IMR-90 (cell line): ENCODE measurements around the gene UBASH3B. TPM values are rescaled to one million over a fixed set of nuclear protein-coding genes. Genes with fewer than 3 reads are reported as not detected.

ENCODE experiments used
- ATAC-seq: fragments of 200-7000 bp; cut with Tn5 transposase; 2 replicates; pipeline ENCODE4 v1.9.1; 2020; ENCODE audit warnings: low read depth, mild to moderate bottlenecking, moderate library complexity
- BruUV-seq: library from RNA; stranded (reverse); fragments of 400-500 nt; replicated peaks from 2 replicates; lab custom pipeline; 2021; lab: Mats Ljungman, UMichigan
- CTCF ChIA-PET: fragments of 300-600 bp; formaldehyde crosslinking; extraction: SDS; loops from one replicate; lab custom pipeline; 2021; ENCODE audit warnings: antibody characterized with exemption; lab: Yijun Ruan, JAX
- POLR2A ChIA-PET: fragments of 300-600 bp; sonication (Branson Sonifier 250); formaldehyde crosslinking; loops from one replicate; lab custom pipeline; 2022; ENCODE audit warnings: antibody characterized with exemption; ENCODE audit not compliant: unreplicated experiment; lab: Charles Lee
- DNase-seq: peaks from one replicate; pipeline ENCODE4 v3.0.0; 2013
- H2AFZ ChIP-seq: replicated peaks from 2 replicates; pipeline ENCODE3; 2013; ENCODE audit warnings: low read length, mild to moderate bottlenecking; ENCODE audit not compliant: poor library complexity
- H2AK5ac ChIP-seq: 2 replicates; pipeline ENCODE4 v1.6.1; 2013; ENCODE audit warnings: low read depth, low read length, inconsistent platforms
- H2AK9ac ChIP-seq: replicated peaks from 2 replicates; pipeline ENCODE3; 2013; ENCODE audit warnings: mild to moderate bottlenecking, low read depth, low read length, moderate library complexity; ENCODE audit not compliant: poor library complexity
- H2BK120ac ChIP-seq: 2 replicates; pipeline ENCODE4 v1.6.1; 2013; ENCODE audit warnings: low read depth, low read length, inconsistent platforms
- H2BK15ac ChIP-seq: 3 replicates; pipeline ENCODE4 v1.6.1; 2013; ENCODE audit warnings: low read depth, low read length, inconsistent platforms
- H2BK20ac ChIP-seq: 2 replicates; pipeline ENCODE4 v1.6.1; 2013; ENCODE audit warnings: low read depth, mild to moderate bottlenecking, inconsistent platforms, low read length, moderate library complexity
- H2BK5ac ChIP-seq: 2 replicates; pipeline ENCODE4 v1.6.1; 2013; ENCODE audit warnings: mild to moderate bottlenecking, low read depth, low read length, inconsistent platforms; ENCODE audit not compliant: poor library complexity, severe bottlenecking
- H3K14ac ChIP-seq: replicated peaks from 2 replicates; pipeline ENCODE4 v1.6.1; 2013; ENCODE audit warnings: low read depth, low read length, inconsistent platforms
- H3K18ac ChIP-seq: 2 replicates; pipeline ENCODE4 v1.6.1; 2013; ENCODE audit warnings: low read depth, low read length, control low read depth
- H3K23ac ChIP-seq: 2 replicates; pipeline ENCODE4 v1.6.1; 2013; ENCODE audit warnings: low read depth, low read length, inconsistent platforms
- H3K27ac ChIP-seq: 2 replicates; pipeline ENCODE4 v1.5.1; 2013; ENCODE audit warnings: mild to moderate bottlenecking, control low read depth, low read length; ENCODE audit not compliant: insufficient read depth
- H3K27me3 ChIP-seq: 2 replicates; pipeline ENCODE4 v1.6.1; 2013; ENCODE audit warnings: low read length; ENCODE audit not compliant: control insufficient read depth, insufficient read depth
- H3K36me3 ChIP-seq: 2 replicates; pipeline ENCODE4 v1.6.1; 2013; ENCODE audit warnings: low read length, mixed read lengths; ENCODE audit not compliant: control insufficient read depth, insufficient read depth
- H3K4ac ChIP-seq: 2 replicates; pipeline ENCODE4 v1.6.1; 2013; ENCODE audit warnings: low read depth, low read length, inconsistent platforms
- H3K4me1 ChIP-seq: 2 replicates; pipeline ENCODE4 v1.6.1; 2013; ENCODE audit warnings: low read length, mixed read lengths; ENCODE audit not compliant: control insufficient read depth, insufficient read depth
- H3K4me2 ChIP-seq: 2 replicates; pipeline ENCODE4 v1.6.1; 2013; ENCODE audit warnings: low read depth, mild to moderate bottlenecking, control low read depth, low read length, moderate library complexity
- H3K4me3 ChIP-seq: 2 replicates; pipeline ENCODE4 v1.5.1; 2013; ENCODE audit warnings: low read depth, mild to moderate bottlenecking, control low read depth, low read length, moderate library complexity; ENCODE audit not compliant: insufficient read depth
- H3K56ac ChIP-seq: 2 replicates; pipeline ENCODE4 v1.6.1; 2013; ENCODE audit warnings: low read length, inconsistent platforms; ENCODE audit not compliant: insufficient read depth; ENCODE audit errors: extremely low read depth
- H3K79me1 ChIP-seq, 2 experiments: 2 replicates each; pipeline ENCODE4 v1.6.1; 2013; ENCODE audit warnings: low read length in 2 of 2, inconsistent platforms in 1 of 2, low read depth in 1 of 2
- H3K9ac ChIP-seq: 2 replicates; pipeline ENCODE4 v1.6.1; 2013; ENCODE audit warnings: low read depth, low read length, control low read depth
- H3K9me1 ChIP-seq: 2 replicates; pipeline ENCODE4 v1.6.1; 2013; ENCODE audit warnings: low read length, inconsistent platforms; ENCODE audit not compliant: insufficient read depth
- H3K9me3 ChIP-seq: 2 replicates; pipeline ENCODE4 v1.6.1; 2013; ENCODE audit warnings: low read length; ENCODE audit not compliant: control insufficient read depth, insufficient read depth
- H4K20me1 ChIP-seq: 2 replicates; pipeline ENCODE4 v1.6.1; 2013; ENCODE audit warnings: low read length, inconsistent platforms; ENCODE audit not compliant: insufficient read depth
- H4K5ac ChIP-seq: 2 replicates; pipeline ENCODE4 v1.6.1; 2013; ENCODE audit warnings: mild to moderate bottlenecking, low read depth, low read length, control low read depth
- H4K8ac ChIP-seq, 2 experiments: 2 replicates each; pipeline ENCODE4 v1.6.1; 2013; ENCODE audit warnings: low read depth in 2 of 2, low read length in 2 of 2, control low read depth in 1 of 2, inconsistent platforms in 1 of 2
- H4K91ac ChIP-seq: 2 replicates; pipeline ENCODE4 v1.6.1; 2013; ENCODE audit warnings: low read depth, low read length, inconsistent platforms; ENCODE audit not compliant: insufficient read depth
- CHD1 ChIP-seq: IDR thresholded peaks from 2 replicates; pipeline ENCODE4 v1.6.1; 2012; ENCODE audit warnings: low read depth, low read length, improper control_type of control experiment
- NFE2L2 ChIP-seq: fragments of 150-350 bp; IDR thresholded peaks from 2 replicates; pipeline ENCODE4 v1.6.1; 2016; ENCODE audit warnings: low read depth, mild to moderate bottlenecking, low read length
- RCOR1 ChIP-seq: IDR thresholded peaks from 2 replicates; pipeline ENCODE4 v1.6.1; 2012; ENCODE audit warnings: mild to moderate bottlenecking, low read length, improper control_type of control experiment; ENCODE audit not compliant: insufficient replicate concordance
- WGBS, 2 experiments: methylation state at CpG; one replicate each; pipeline versions ENCODE4 v1.1.5 to v1.1.7; 2013; ENCODE audit warnings: missing lambda C conversion rate in 2 of 2; ENCODE audit not compliant: insufficient read length in 1 of 2; ENCODE audit errors: extremely low coverage in 2 of 2; 5-methylcytosine and 5-hydroxymethylcytosine counted together
- dilution Hi-C: fragments of 300-500 bp; cut with HindIII; formaldehyde crosslinking; loops from one replicate; pipeline ENCODE4 v1.14.3; 2018; ENCODE audit warnings: low sequenced_read_pairs; ENCODE audit not compliant: unreplicated experiment
- in situ Hi-C: fragments of 300-500 bp; cut with MboI; formaldehyde crosslinking; loops from 3 replicates; pipeline ENCODE4 v1.14.3; 2019; ENCODE audit warnings: low sequenced_read_pairs, inconsistent platforms, mixed read lengths
- intact Hi-C: fragments of 100-400 bp; cut with micrococcal nuclease; formaldehyde crosslinking; loops from 2 replicates; pipeline ENCODE4 v1.10.0; 2022
- polyA plus RNA-seq, 3 experiments: library from polyadenylated mRNA; depleted of rRNA; stranded (reverse); fragments of >200 nt; gene quantifications; 2 replicates each; pipeline ENCODE4 v1.2.3, GENCODE V29; 2012; ENCODE audit warnings: low replicate concordance in 1 of 3
- total RNA-seq: library from RNA; depleted of rRNA; stranded (reverse); fragments of >200 nt; gene quantifications from 2 replicates; pipeline ENCODE4 v1.2.3, GENCODE V29; 2012
- TF ChIP-seq, protein P1 (sequence below): fragments of 150-350 bp; IDR thresholded peaks from 2 replicates; pipeline ENCODE4 v1.6.1; 2017; ENCODE audit warnings: mild to moderate bottlenecking, antibody characterized with exemption, low read length, low read depth

Gene UBASH3B
- total and polyA plus RNA-seq, 2 of the 4 experiments (the other 2 are of a cell fraction) = 27.2 to 48.0 TPM

DNA sequence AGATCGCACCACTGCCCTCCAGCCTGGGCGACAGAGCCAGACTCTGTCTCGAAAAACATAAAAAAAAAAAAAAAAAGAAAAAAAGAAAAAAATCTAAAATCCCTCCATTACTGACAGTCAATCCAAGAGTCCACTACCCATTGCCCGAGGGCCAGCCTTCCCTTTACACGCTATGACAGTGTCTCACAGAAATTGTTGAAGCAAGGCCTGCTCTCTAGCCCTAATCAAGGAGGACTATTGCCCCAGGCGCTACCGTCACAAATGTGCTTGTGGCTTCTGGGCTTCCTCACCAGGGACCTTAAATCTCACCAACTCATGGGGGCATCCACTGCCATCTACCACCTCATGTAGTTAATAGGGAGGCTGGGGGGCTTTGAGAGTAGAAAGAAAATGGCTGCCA, 49.9 kb downstream of the UBASH3B start:
- DNase-seq = no peak
- H3K27ac ChIP-seq = peak overlapping the region; percentile 88

More for the DNA sequence above, 49.9 kb downstream of the UBASH3B start:
- Histone ChIP-seq H4K20me1 (peaks cover 4% of the 10 kb centered on the region; the same call in 1 of the 2 replicates), H3K23ac (peak overlapping the region; percentile 21; the same call in 1 of the 2 replicates), H3K27me3 (no peaks in the 10 kb centered on the region), H2AK9ac (peak overlapping the region; percentile 60), H3K18ac (peak overlapping the region; percentile 74), H3K36me3 (no peaks in the 10 kb centered on the region), H2BK15ac (peak overlapping the region; percentile 86; the same call in 2 of the 3 replicates), H2BK20ac (peak overlapping the region; percentile 92), H3K4me3 (no peak overlapping the region), H2BK120ac (peak overlapping the region; percentile 76), H2AK5ac (peak overlapping the region; percentile 98), H4K5ac (peak overlapping the region; percentile 74; the same call in 1 of the 2 replicates), H3K9me3 (no peaks in the 10 kb centered on the region), H3K56ac (no peak overlapping the region), H3K4me1 (peaks cover 29% of the 10 kb centered on the region), H2AFZ (no peak overlapping the region), H3K9ac (no peak overlapping the region), H2BK5ac (peak overlapping the region; percentile 75), H3K4ac (peak overlapping the region; percentile 83), H3K79me1 (peaks cover 40 to 73% of the 10 kb centered on the region in 2 experiments), H3K9me1 (peaks cover 29% of the 10 kb centered on the region), H3K14ac (peak overlapping the region; percentile 88), H3K4me2 (no peak overlapping the region), H4K8ac (peak overlapping the region; percentile 61 to 68; a peak in 3 of 4 replicates), H4K91ac (peak overlapping the region; percentile 70)
- in situ Hi-C loops (no loop called here), intact Hi-C loops (loop anchor here (5.0 kb wide), 1 partner anchor 77 kb away; no protein-coding TSS in a partner anchor), dilution Hi-C loops (no loop called here)
- 100% methylated on average over 1 of the region's 7 CpGs; no CpG with 5 or more reads in 1 of the 2 experiments for WGBS, 2 experiments
- ChIA-PET POLR2A (interaction anchor here (0.9 kb wide), 1 partner anchor 11 kb away, joined by 8 read pairs; no protein-coding TSS in a partner anchor), CTCF (interaction anchor here (0.6 to 1.2 kb wide), 3 partner anchors 8 to 72 kb away, joined by 3 to 6 read pairs (median 4); no protein-coding TSS in a partner anchor)
- BruUV-seq = no TSS peak
- no peak for ATAC-seq
- no peak for TF ChIP-seq CHD1
- no peak for TF ChIP-seq RCOR1
- TF ChIP-seq, protein P1, sequence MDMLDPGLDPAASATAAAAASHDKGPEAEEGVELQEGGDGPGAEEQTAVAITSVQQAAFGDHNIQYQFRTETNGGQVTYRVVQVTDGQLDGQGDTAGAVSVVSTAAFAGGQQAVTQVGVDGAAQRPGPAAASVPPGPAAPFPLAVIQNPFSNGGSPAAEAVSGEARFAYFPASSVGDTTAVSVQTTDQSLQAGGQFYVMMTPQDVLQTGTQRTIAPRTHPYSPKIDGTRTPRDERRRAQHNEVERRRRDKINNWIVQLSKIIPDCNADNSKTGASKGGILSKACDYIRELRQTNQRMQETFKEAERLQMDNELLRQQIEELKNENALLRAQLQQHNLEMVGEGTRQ = no peak
- TF ChIP-seq NFE2L2 = no peak
